ENCODE results near the gene SIRT5.

DNA sequence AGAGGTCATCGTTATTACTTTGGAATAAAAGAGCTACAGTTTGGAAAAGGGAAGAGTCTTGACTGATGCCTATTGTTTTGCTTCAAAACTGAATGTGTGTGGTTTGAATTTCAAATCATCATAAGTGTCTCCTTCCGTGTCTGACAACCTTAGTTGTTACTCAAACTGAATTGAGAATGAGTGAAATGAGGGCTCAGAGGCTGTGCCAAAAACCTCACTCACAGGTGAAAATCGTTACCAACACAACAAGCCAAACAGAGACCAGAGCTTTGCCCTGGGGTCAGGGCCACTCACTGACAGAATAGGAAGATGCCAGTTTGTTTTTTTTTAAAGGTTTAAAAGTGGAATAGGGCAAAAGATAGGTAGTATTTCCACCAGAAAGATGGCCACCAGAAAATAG is 15.2 kb upstream of the SIRT5 start:
- TF ChIP-seq, protein P1, sequence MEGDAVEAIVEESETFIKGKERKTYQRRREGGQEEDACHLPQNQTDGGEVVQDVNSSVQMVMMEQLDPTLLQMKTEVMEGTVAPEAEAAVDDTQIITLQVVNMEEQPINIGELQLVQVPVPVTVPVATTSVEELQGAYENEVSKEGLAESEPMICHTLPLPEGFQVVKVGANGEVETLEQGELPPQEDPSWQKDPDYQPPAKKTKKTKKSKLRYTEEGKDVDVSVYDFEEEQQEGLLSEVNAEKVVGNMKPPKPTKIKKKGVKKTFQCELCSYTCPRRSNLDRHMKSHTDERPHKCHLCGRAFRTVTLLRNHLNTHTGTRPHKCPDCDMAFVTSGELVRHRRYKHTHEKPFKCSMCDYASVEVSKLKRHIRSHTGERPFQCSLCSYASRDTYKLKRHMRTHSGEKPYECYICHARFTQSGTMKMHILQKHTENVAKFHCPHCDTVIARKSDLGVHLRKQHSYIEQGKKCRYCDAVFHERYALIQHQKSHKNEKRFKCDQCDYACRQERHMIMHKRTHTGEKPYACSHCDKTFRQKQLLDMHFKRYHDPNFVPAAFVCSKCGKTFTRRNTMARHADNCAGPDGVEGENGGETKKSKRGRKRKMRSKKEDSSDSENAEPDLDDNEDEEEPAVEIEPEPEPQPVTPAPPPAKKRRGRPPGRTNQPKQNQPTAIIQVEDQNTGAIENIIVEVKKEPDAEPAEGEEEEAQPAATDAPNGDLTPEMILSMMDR (IDR thresholded peaks at IDR 0.05) = no peak
- TF ChIP-seq POLR2A (IDR thresholded peaks at IDR 0.05; ENCODE audit: low read length) (no peak), ESRRA (IDR thresholded peaks at IDR 0.05; ENCODE audit: borderline replicate concordance, low read length) (no peak), HOXB5 (CRISPR knock-in tag; IDR thresholded peaks at IDR 0.05) (no peak), SMC3 (IDR thresholded peaks at IDR 0.05) (no peak), JUNB (IDR thresholded peaks at IDR 0.05) (no peak), RNF2 (IDR thresholded peaks at IDR 0.05; ENCODE audit: borderline replicate concordance, low read depth) (no peak), ZFP36 (IDR thresholded peaks at IDR 0.05; ENCODE audit: borderline replicate concordance, partially characterized antibody) (no peak), POLR2AphosphoS2 (conservative IDR thresholded peaks at IDR 0.05; ENCODE audit: low read length) (no peak)
- TF ChIP-seq, protein P2, sequence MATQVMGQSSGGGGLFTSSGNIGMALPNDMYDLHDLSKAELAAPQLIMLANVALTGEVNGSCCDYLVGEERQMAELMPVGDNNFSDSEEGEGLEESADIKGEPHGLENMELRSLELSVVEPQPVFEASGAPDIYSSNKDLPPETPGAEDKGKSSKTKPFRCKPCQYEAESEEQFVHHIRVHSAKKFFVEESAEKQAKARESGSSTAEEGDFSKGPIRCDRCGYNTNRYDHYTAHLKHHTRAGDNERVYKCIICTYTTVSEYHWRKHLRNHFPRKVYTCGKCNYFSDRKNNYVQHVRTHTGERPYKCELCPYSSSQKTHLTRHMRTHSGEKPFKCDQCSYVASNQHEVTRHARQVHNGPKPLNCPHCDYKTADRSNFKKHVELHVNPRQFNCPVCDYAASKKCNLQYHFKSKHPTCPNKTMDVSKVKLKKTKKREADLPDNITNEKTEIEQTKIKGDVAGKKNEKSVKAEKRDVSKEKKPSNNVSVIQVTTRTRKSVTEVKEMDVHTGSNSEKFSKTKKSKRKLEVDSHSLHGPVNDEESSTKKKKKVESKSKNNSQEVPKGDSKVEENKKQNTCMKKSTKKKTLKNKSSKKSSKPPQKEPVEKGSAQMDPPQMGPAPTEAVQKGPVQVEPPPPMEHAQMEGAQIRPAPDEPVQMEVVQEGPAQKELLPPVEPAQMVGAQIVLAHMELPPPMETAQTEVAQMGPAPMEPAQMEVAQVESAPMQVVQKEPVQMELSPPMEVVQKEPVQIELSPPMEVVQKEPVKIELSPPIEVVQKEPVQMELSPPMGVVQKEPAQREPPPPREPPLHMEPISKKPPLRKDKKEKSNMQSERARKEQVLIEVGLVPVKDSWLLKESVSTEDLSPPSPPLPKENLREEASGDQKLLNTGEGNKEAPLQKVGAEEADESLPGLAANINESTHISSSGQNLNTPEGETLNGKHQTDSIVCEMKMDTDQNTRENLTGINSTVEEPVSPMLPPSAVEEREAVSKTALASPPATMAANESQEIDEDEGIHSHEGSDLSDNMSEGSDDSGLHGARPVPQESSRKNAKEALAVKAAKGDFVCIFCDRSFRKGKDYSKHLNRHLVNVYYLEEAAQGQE (IDR thresholded peaks at IDR 0.05) = no peak

All from A549 (cell line).